NCI-H1105 treated with DMSO at 0.1 percent for 48 hours (cell line): ENCODE results near the gene SLC29A3.

ENCODE experiments used
- DNase-seq: peaks from one replicate; lab custom pipeline; 2025; lab: John Stamatoyannopoulos, UW

Gene SLC29A3

GRCh38 chr10:71321386-71321785 lies 2.3 kb downstream of the SLC29A3 start:
- DNase-seq = no peak

GRCh38 chr10:71323407-71323806 lies 4.3 kb downstream of the SLC29A3 start:
- DNase-seq = peak; percentile 19

- no peak for DNase-seq
These were observed 5.7 kb downstream of the SLC29A3 start for GRCh38 chr10:71324743-71325142.

- no peak for DNase-seq
These were observed 6.2 kb downstream of the SLC29A3 start for GRCh38 chr10:71325267-71325666.

GRCh38 chr10:71326464-71326881 lies 7.4 kb downstream of the SLC29A3 start:
- DNase-seq = peak; percentile 92

- no peak for DNase-seq
These were observed 11.8 kb downstream of the SLC29A3 start for GRCh38 chr10:71330789-71331404.

GRCh38 chr10:71331736-71332135 lies 12.7 kb downstream of the SLC29A3 start:
- DNase-seq = peak; percentile 88

GRCh38 chr10:71332466-71332865 lies 13.4 kb downstream of the SLC29A3 start:
- no peak for DNase-seq

- peak; percentile 76 for DNase-seq
These were observed 14.2 kb downstream of the SLC29A3 start for GRCh38 chr10:71333129-71333887.

GRCh38 chr10:71334221-71334791 lies 15.2 kb downstream of the SLC29A3 start:
- DNase-seq = no peak

- DNase-seq = no peak
These were observed 16.2 kb downstream of the SLC29A3 start for GRCh38 chr10:71335173-71335708.

- DNase-seq = no peak
These were observed 17.6 kb downstream of the SLC29A3 start for GRCh38 chr10:71336632-71337031.

GRCh38 chr10:71337219-71337701 lies 18.2 kb downstream of the SLC29A3 start:
- DNase-seq = no peak

GRCh38 chr10:71338728-71339495 lies 19.9 kb downstream of the SLC29A3 start:
- DNase-seq = no peak

GRCh38 chr10:71339796-71340589 lies 20.9 kb downstream of the SLC29A3 start:
- no peak for DNase-seq

- no peak for DNase-seq
These were observed 23.7 kb downstream of the SLC29A3 start for GRCh38 chr10:71342573-71343391.

- no peak for DNase-seq
These were observed 24.3 kb downstream of the SLC29A3 start for GRCh38 chr10:71343392-71343773.

GRCh38 chr10:71344154-71344925 lies 25.3 kb downstream of the SLC29A3 start:
- no peak for DNase-seq

GRCh38 chr10:71344993-71345480 lies 26.0 kb downstream of the SLC29A3 start:
- no peak for DNase-seq
